Spleen (tissue), 7 donors: ENCODE measurements around the gene ATXN7.

ENCODE experiments used
- CTCF ChIP-seq, 11 experiments: fragments of 200-600 bp in 7 of 11; fragments of 450-650 bp in 4 of 11; sonication (generic) in 4 of 11; IDR thresholded peaks in 8 of 11; conservative IDR thresholded peaks in 3 of 11; 1 replicate in 7 of 11; 2 replicates in 4 of 11; pipeline versions ENCODE4 v1.4.0 to v1.8.0; 2016 to 2021; ENCODE audit warnings: antibody characterized with exemption in 11 of 11, inconsistent platforms in 4 of 11, mild to moderate bottlenecking in 1 of 11
- POLR2AphosphoS5 ChIP-seq, 3 donors: sonication (generic); formaldehyde crosslinking; IDR thresholded peaks; one replicate each; pipeline ENCODE4 v1.5.1; 2017; ENCODE audit warnings: antibody characterized with exemption in 3 of 3
- donor health status: DM: no; HTN: no; CAD: no; lungs with moderate emphysema.
- donor health status: DM: no; HTN: no; CAD: no.
- donor health status: DM: no; HTN: no; CAD: no.

DNA sequence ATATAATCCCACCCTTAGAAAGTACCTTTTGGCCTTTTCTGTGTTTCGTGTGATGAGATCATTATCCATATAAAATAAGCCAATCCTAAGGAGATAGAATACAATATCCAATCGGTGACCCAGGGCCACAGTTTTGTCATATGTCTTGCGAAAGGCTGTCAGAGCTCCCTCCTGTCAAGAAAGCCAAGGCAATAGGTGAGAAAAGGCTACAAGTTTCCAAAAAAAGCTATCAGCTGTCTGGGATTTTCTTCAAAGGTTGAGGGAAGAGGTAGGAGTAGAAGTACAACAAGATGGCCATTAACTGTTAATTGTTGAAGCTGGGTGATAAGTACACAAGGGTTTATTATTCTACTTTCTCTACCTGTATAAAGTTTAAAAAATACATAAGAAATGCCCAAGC is 155.6 kb downstream of the ATXN7 start:
- no peak for TF ChIP-seq CTCF (IDR thresholded peaks at IDR 0.05 in 8 of 11, conservative IDR thresholded peaks at IDR 0.05 in 3 of 11)
- no peak for TF ChIP-seq POLR2AphosphoS5 (IDR thresholded peaks at IDR 0.05)
